ENCODE results near the gene PCLAF. TPM values are rescaled to one million over a fixed set of nuclear protein-coding genes. Genes with fewer than 3 reads are reported as not detected.

Gene PCLAF
- polyA plus RNA-seq, 3 donors, result not detected

DNA sequence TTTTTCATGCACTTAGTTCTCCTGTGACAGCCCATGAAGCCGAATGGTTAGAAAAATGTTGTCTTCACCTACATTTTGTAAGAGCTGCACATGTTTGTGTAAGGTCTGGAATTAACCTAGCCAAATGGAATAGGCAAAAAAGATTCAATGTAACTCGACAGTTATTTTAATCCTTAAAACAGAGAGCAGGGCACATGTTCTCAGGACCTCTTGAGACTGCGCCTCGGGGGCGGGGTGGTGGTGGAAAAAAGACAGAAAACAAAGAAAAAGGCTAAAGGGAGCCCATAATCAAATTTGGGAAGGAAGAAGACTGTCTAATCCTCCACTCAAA, 24.6 kb downstream of the PCLAF start:
- H3K4me1 ChIP-seq (ENCODE audit: control insufficient read depth in 1 of 2, insufficient read depth in 2 of 2, low read length in 2 of 2), result peaks cover 9 to 13% of the 10 kb centered on the region in 2 donors
- peak overlapping the region; percentile 81 for H3K9ac ChIP-seq (ENCODE audit: insufficient read depth, low read length, poor library complexity, severe bottlenecking)
- H3K36me3 Mint-ChIP-seq, result no peaks in the 10 kb centered on the region
- H3K4me3 ChIP-seq (replicated peaks in 1 of 3; ENCODE audit: low read depth in 2 of 3, low read length in 3 of 3), result peak overlapping the region; percentile 93 to 98 (median 95)
- intact Hi-C loops (cut with micrococcal nuclease), result loop anchor here in 1 of 2 donors (10.0 kb wide), 2 partner anchors 152 to 192 kb away; partner anchors contain the start of gene PPIB
- peak overlapping the region; percentile 94 for H3K4me2 ChIP-seq (replicated peaks; ENCODE audit: extremely low read depth, low read length, poor library complexity, severe bottlenecking)
- H3K79me2 ChIP-seq (ENCODE audit: insufficient read depth, low read length), result peaks cover 41% of the 10 kb centered on the region
- H3K27me3 ChIP-seq (ENCODE audit: control insufficient read depth in 2 of 2, insufficient read depth in 2 of 2, low read length in 2 of 2), result no peaks in the 10 kb centered on the region
- H3K4me3 Mint-ChIP-seq, result peak overlapping the region; percentile 96 to 97
- TF ChIP-seq, protein P1, sequence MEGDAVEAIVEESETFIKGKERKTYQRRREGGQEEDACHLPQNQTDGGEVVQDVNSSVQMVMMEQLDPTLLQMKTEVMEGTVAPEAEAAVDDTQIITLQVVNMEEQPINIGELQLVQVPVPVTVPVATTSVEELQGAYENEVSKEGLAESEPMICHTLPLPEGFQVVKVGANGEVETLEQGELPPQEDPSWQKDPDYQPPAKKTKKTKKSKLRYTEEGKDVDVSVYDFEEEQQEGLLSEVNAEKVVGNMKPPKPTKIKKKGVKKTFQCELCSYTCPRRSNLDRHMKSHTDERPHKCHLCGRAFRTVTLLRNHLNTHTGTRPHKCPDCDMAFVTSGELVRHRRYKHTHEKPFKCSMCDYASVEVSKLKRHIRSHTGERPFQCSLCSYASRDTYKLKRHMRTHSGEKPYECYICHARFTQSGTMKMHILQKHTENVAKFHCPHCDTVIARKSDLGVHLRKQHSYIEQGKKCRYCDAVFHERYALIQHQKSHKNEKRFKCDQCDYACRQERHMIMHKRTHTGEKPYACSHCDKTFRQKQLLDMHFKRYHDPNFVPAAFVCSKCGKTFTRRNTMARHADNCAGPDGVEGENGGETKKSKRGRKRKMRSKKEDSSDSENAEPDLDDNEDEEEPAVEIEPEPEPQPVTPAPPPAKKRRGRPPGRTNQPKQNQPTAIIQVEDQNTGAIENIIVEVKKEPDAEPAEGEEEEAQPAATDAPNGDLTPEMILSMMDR (IDR thresholded peaks at IDR 0.05), result peak; percentile 32
- H3K4me1 Mint-ChIP-seq, result peaks cover 13% of the 10 kb centered on the region
- H3K9me3 Mint-ChIP-seq, result peaks cover 0 to 4% (median 0%) of the 10 kb centered on the region in 7 donors
- DNase-seq, result no peak
- no CpG with 5 or more reads among the region's 5 CpGs for WGBS (ENCODE audit: insufficient coverage)
- H3K36me3 ChIP-seq (replicated peaks in 1 of 2; ENCODE audit: control insufficient read depth in 1 of 2, insufficient read depth in 2 of 2, low read length in 2 of 2), result no peaks in the 10 kb centered on the region
- peak overlapping the region; percentile 90 for H2AFZ ChIP-seq (ENCODE audit: insufficient read depth, low read depth, low read length, poor library complexity, severe bottlenecking)
- peak overlapping the region in 1 of 2 donors; percentile 78 for H3K27ac ChIP-seq (ENCODE audit: low read depth in 1 of 2, low read length in 2 of 2)
- peaks cover 8% of the 10 kb centered on the region for H4K20me1 ChIP-seq (ENCODE audit: insufficient read depth, low read length)
- H3K9me3 ChIP-seq (replicated peaks in 1 of 2; ENCODE audit: control insufficient read depth in 1 of 2, insufficient read depth in 1 of 2, low read length in 2 of 2), result no peaks in the 10 kb centered on the region
- H3K27me3 Mint-ChIP-seq (ENCODE audit: low read depth in 3 of 3), result no peaks in the 10 kb centered on the region
- peak overlapping the region in 6 of 7 donors; percentile 79 to 93 (median 88) for H3K27ac Mint-ChIP-seq

DNA sequence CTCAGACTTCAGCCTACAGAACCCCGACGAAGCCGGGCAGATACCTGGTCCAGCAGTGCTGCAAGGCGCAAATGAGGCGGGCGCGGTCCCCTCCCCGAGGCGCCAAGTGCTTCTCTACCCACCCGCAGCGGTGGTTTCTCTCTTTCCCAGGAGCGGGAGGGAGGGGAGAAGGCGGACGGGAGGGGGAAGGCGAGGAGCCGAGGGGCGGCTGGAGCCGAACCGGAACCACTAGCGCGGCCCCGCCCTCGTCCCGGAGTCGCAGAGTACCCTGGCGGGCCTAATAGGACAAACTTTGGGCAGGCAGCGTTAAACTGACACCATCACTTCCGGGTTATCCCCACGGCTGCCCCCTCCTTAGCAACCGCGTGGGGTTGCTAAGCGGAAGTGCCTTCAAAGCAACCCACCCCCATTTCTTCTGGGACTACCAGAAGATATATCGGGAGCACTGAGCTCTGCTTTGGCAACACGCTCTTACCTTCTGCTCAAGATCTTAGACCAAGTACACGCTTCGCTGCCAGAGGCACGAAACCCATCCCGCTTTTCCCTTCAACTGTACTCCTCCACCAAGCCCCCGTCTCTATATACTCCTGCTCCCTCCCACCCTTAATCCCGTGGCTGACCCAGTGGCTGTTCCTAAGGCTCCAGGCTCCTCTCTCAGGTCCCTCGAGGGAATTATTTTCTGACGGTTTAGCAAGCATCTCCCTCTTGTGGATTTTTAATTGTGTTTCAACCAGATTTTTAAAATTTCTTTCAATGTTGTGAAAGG, 25.1 kb downstream of the PCLAF start, which contains the start of gene CSNK1G1:
CSNK1G1 (minus strand) TSS at position 230 of the 766 bp plus-strand sequence. CDS start 55,674 bp downstream, outside the sequence.
- H3K36me3 ChIP-seq (replicated peaks in 1 of 2; ENCODE audit: control insufficient read depth in 1 of 2, insufficient read depth in 2 of 2, low read length in 2 of 2), result no peaks in the 10 kb centered on the region
- H4K20me1 ChIP-seq (ENCODE audit: insufficient read depth, low read length), result peaks cover 13% of the 10 kb centered on the region
- H3K4me1 ChIP-seq (ENCODE audit: control insufficient read depth in 1 of 2, insufficient read depth in 2 of 2, low read length in 2 of 2), result peaks cover 9 to 13% of the 10 kb centered on the region in 2 donors
- H3K27ac Mint-ChIP-seq, result peak within 1 kb of the TSS; percentile 79 to 95 (median 90)
- no peaks in the 10 kb centered on the region for H3K9me3 ChIP-seq (replicated peaks in 1 of 2; ENCODE audit: control insufficient read depth in 1 of 2, insufficient read depth in 1 of 2, low read length in 2 of 2)
- H3K4me1 Mint-ChIP-seq, result peaks cover 13% of the 10 kb centered on the region
- peak within 1 kb of the TSS; percentile 34 to 78 for H3K27ac ChIP-seq (ENCODE audit: low read depth in 1 of 2, low read length in 2 of 2)
- H3K36me3 Mint-ChIP-seq, result no peaks in the 10 kb centered on the region
- peak within 1 kb of the TSS; percentile 90 for H2AFZ ChIP-seq (ENCODE audit: insufficient read depth, low read depth, low read length, poor library complexity, severe bottlenecking)
- peak within 1 kb of the TSS; percentile 96 to 97 for H3K4me3 Mint-ChIP-seq
- intact Hi-C loops (cut with micrococcal nuclease), result loop anchor here in 1 of 2 donors (10.0 kb wide), 2 partner anchors 151 to 191 kb away; partner anchors contain the start of gene PPIB
- H3K27me3 Mint-ChIP-seq (ENCODE audit: low read depth in 3 of 3), result no peaks in the 10 kb centered on the region
- H3K4me3 ChIP-seq (replicated peaks in 1 of 3; ENCODE audit: low read depth in 2 of 3, low read length in 3 of 3), result peak within 1 kb of the TSS; percentile 93 to 98 (median 95)
- DNase-seq, result peak; percentile 88 to 95 (median 92)
- peaks cover 0 to 4% (median 0%) of the 10 kb centered on the region in 7 donors for H3K9me3 Mint-ChIP-seq
- H3K9ac ChIP-seq (ENCODE audit: insufficient read depth, low read length, poor library complexity, severe bottlenecking), result peak within 1 kb of the TSS; percentile 81
- TF ChIP-seq, protein P1 (IDR thresholded peaks at IDR 0.05), result peak; percentile 56
- peaks cover 47% of the 10 kb centered on the region for H3K79me2 ChIP-seq (ENCODE audit: insufficient read depth, low read length)
- H3K27me3 ChIP-seq (ENCODE audit: control insufficient read depth in 2 of 2, insufficient read depth in 2 of 2, low read length in 2 of 2), result no peaks in the 10 kb centered on the region
- WGBS (ENCODE audit: insufficient coverage), result under 1% methylated on average over 33 of the region's 42 CpGs
- peak within 1 kb of the TSS; percentile 94 for H3K4me2 ChIP-seq (replicated peaks; ENCODE audit: extremely low read depth, low read length, poor library complexity, severe bottlenecking)

All from CD14-positive monocyte (primary cell).